ENCODE results near the gene H3-3A. TPM values are rescaled to one million over a fixed set of nuclear protein-coding genes. Genes with fewer than 3 reads are reported as not detected.

Gene H3-3A
- total and polyA plus RNA-seq, 10 of the 15 experiments (the other 5 are each of a cell fraction or from before 2014, with no cell fraction given): 215 to 486 (median 393) TPM

- no peak overlapping the region for H3K4me3 ChIP-seq
- in situ Hi-C loops (cut with MboI) (no loop called here), intact Hi-C loops (cut with micrococcal nuclease; ENCODE audit: unreplicated experiment) (loop anchor here (10.0 kb wide), 1 partner anchor 342 kb away; the partner anchor contains the start of gene SRP9)
- no peaks in the 10 kb centered on the region for H4K20me1 ChIP-seq (ENCODE audit: control insufficient read depth, insufficient read depth)
- H3K4me2 ChIP-seq (ENCODE audit: control insufficient read depth, insufficient read depth): no peak overlapping the region
- no peak overlapping the region for H3K9ac ChIP-seq (ENCODE audit: control insufficient read depth, insufficient read depth, low read length)
- H3K27ac ChIP-seq (ENCODE audit: control insufficient read depth, insufficient read depth): no peak overlapping the region
- no peaks in the 10 kb centered on the region for H3K27me3 ChIP-seq (replicated peaks in 1 of 2; ENCODE audit: control insufficient read depth in 2 of 2, insufficient read depth in 2 of 2, low read length in 1 of 2)
- TF ChIP-seq JUND (IDR thresholded peaks at IDR 0.05; ENCODE audit: low read depth, low read length) (no peak), CEBPB (IDR thresholded peaks at IDR 0.05; ENCODE audit: borderline replicate concordance in 1 of 2, low read depth in 2 of 2, low read length in 2 of 2) (no peak), KLF5 (IDR thresholded peaks at IDR 0.05; ENCODE audit: partially characterized antibody) (no peak), SMAD1 (IDR thresholded peaks at IDR 0.05; ENCODE audit: low read depth, partially characterized antibody) (no peak), NFIC (IDR thresholded peaks at IDR 0.05; ENCODE audit: low read depth, low read length) (no peak), USF1 (IDR thresholded peaks at IDR 0.05; ENCODE audit: borderline replicate concordance, extremely low read length, insufficient read depth, low read depth, low read length) (no peak), SREBF2 (IDR thresholded peaks at IDR 0.05; ENCODE audit: low read length) (no peak), FOS (IDR thresholded peaks at IDR 0.05; ENCODE audit: borderline replicate concordance, extremely low read depth, insufficient read length) (no peak), TAF1 (IDR thresholded peaks at IDR 0.05; ENCODE audit: borderline replicate concordance, low read depth, low read length) (no peak), KAT2A (conservative IDR thresholded peaks at IDR 0.05; ENCODE audit: control insufficient read depth, low read depth, low read length) (no peak), HCFC1 (IDR thresholded peaks at IDR 0.05; ENCODE audit: low read length) (no peak), POLR2AphosphoS2 (IDR thresholded peaks at IDR 0.05; ENCODE audit: low read depth, low read length) (no peak), KDM1A (IDR thresholded peaks at IDR 0.05; ENCODE audit: borderline replicate concordance) (no peak), MTA3 (IDR thresholded peaks at IDR 0.05; ENCODE audit: borderline replicate concordance, low read length) (no peak), MEF2B (IDR thresholded peaks at IDR 0.05; ENCODE audit: partially characterized antibody, poor library complexity, severe bottlenecking) (no peak)
- TF ChIP-seq, protein P1, sequence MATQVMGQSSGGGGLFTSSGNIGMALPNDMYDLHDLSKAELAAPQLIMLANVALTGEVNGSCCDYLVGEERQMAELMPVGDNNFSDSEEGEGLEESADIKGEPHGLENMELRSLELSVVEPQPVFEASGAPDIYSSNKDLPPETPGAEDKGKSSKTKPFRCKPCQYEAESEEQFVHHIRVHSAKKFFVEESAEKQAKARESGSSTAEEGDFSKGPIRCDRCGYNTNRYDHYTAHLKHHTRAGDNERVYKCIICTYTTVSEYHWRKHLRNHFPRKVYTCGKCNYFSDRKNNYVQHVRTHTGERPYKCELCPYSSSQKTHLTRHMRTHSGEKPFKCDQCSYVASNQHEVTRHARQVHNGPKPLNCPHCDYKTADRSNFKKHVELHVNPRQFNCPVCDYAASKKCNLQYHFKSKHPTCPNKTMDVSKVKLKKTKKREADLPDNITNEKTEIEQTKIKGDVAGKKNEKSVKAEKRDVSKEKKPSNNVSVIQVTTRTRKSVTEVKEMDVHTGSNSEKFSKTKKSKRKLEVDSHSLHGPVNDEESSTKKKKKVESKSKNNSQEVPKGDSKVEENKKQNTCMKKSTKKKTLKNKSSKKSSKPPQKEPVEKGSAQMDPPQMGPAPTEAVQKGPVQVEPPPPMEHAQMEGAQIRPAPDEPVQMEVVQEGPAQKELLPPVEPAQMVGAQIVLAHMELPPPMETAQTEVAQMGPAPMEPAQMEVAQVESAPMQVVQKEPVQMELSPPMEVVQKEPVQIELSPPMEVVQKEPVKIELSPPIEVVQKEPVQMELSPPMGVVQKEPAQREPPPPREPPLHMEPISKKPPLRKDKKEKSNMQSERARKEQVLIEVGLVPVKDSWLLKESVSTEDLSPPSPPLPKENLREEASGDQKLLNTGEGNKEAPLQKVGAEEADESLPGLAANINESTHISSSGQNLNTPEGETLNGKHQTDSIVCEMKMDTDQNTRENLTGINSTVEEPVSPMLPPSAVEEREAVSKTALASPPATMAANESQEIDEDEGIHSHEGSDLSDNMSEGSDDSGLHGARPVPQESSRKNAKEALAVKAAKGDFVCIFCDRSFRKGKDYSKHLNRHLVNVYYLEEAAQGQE (IDR thresholded peaks at IDR 0.05; ENCODE audit: low read depth, low read length): no peak
- TF ChIP-seq, protein P2, sequence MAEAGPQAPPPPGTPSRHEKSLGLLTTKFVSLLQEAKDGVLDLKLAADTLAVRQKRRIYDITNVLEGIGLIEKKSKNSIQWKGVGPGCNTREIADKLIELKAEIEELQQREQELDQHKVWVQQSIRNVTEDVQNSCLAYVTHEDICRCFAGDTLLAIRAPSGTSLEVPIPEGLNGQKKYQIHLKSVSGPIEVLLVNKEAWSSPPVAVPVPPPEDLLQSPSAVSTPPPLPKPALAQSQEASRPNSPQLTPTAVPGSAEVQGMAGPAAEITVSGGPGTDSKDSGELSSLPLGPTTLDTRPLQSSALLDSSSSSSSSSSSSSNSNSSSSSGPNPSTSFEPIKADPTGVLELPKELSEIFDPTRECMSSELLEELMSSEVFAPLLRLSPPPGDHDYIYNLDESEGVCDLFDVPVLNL (IDR thresholded peaks at IDR 0.05; ENCODE audit: low read depth, low read length): no peak
- no peak for ATAC-seq
- ChIA-PET POLR2A (interaction anchor here (0.6 to 0.7 kb wide), 2 partner anchors 10 to 658 kb away, joined by 6 to 7 read pairs; no protein-coding TSS in a partner anchor), SMC1A (ENCODE audit: uncharacterized antibody, unreplicated experiment) (interaction anchor here (0.7 to 5.5 kb wide), 4 partner anchors 33 to 69 kb away, joined by 3 to 65 read pairs (median 4); no protein-coding TSS in a partner anchor), RAD21 (ENCODE audit: unreplicated experiment) (interaction anchor here (5.1 kb wide), 1 partner anchor 52 kb away, joined by 52 read pairs; no protein-coding TSS in a partner anchor), CTCF (interaction anchor here (0.6 to 11.5 kb wide), 4 partner anchors 51 to 155 kb away, joined by 3 to 198 read pairs (median 3); no protein-coding TSS in a partner anchor)
- no peak overlapping the region for H2AFZ ChIP-seq (ENCODE audit: control insufficient read depth, low read depth, low read length)
- H3K36me3 ChIP-seq (ENCODE audit: control insufficient read depth in 2 of 2, insufficient read depth in 2 of 2, low read length in 1 of 2): no peaks in the 10 kb centered on the region
- H3K9me3 ChIP-seq (replicated peaks; ENCODE audit: control insufficient read depth, insufficient read depth, low read length): no peaks in the 10 kb centered on the region
- H3K4me1 ChIP-seq (ENCODE audit: control insufficient read depth, insufficient read depth, low read length): peaks cover 27% of the 10 kb centered on the region
- no peak for FAIRE-seq
- DNase-seq (ENCODE audit: low read depth, low spot score): no peak
- BruUV-seq (replicated peaks): no TSS peak
- no peaks in the 10 kb centered on the region for H3K79me2 ChIP-seq (ENCODE audit: control insufficient read depth, insufficient read depth, low read length)
- WGBS (ENCODE audit: insufficient coverage, insufficient replicate concordance, low lambda C conversion rate, missing lambda C conversion rate): 49% methylated on average over 3 of the region's 3 CpGs
These were observed 54.2 kb downstream of the H3-3A start for GRCh38 chr1:226116673-226117072.

All from GM12878 (cell line).